ENCODE data around the gene SERPINH1. TPM values are rescaled to one million over a fixed set of nuclear protein-coding genes. Genes with fewer than 3 reads are reported as not detected.

The SERPINH1 gene
- total and polyA plus RNA-seq, 2 of the 13 experiments (the other 11 are each of a cell fraction or from before 2014, with no cell fraction given): 83.6 to 83.8 TPM

DNA sequence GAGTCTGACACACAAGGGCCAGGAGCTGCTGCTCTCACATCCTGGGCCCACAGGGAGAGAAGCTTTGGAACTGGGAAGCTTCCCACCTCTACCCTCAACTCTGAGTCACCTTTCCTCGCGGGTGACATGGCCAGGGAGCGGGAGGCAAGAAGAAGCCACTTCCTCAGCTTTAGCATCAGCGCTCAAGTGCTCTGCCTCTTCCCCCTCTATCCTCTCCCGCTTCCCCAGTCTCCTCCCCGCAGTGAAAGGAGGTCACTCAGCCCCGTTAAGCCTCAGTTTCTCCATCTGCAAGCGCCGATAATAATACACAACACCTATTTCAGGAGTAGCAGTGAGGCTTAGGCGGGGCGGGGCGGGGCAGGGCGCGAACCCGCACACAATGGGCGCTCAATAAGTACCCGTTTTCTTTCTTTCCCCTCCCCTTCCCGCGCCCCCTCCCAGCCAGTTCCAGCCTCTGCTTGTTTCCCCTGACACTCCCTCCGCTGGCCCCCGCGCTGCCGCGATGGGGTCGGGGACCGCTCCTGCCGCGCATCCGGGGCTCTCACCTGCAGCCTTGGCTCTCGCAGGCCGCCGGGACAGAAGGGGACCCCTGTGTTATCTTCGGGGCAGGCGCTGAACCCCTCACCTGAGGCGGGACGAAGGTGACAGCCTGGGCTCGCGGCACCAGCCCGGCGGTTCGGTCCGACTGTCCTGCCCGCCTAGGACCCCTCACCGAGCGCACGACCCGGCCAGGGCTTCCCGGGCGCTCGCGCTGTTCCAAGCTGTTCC, 37.2 kb upstream of the SERPINH1 start (continued):
- TF ChIP-seq, protein P1, sequence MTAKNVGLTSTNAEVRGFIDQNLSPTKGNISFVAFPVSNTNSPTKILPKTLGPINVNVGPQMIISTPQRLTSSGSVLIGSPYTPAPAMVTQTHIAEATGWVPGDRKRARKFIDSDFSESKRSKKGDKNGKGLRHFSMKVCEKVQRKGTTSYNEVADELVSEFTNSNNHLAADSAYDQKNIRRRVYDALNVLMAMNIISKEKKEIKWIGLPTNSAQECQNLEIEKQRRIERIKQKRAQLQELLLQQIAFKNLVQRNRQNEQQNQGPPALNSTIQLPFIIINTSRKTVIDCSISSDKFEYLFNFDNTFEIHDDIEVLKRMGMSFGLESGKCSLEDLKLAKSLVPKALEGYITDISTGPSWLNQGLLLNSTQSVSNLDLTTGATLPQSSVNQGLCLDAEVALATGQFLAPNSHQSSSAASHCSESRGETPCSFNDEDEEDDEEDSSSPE (CRISPR knock-in tag; IDR thresholded peaks at IDR 0.05): no peak
- TF ChIP-seq, protein P2, sequence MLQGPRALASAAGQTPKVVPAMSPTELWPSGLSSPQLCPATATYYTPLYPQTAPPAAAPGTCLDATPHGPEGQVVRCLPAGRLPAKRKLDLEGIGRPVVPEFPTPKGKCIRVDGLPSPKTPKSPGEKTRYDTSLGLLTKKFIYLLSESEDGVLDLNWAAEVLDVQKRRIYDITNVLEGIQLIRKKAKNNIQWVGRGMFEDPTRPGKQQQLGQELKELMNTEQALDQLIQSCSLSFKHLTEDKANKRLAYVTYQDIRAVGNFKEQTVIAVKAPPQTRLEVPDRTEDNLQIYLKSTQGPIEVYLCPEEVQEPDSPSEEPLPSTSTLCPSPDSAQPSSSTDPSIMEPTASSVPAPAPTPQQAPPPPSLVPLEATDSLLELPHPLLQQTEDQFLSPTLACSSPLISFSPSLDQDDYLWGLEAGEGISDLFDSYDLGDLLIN (CRISPR knock-in tag; IDR thresholded peaks at IDR 0.05; ENCODE audit: borderline replicate concordance): no peak
- TF ChIP-seq, protein P3, sequence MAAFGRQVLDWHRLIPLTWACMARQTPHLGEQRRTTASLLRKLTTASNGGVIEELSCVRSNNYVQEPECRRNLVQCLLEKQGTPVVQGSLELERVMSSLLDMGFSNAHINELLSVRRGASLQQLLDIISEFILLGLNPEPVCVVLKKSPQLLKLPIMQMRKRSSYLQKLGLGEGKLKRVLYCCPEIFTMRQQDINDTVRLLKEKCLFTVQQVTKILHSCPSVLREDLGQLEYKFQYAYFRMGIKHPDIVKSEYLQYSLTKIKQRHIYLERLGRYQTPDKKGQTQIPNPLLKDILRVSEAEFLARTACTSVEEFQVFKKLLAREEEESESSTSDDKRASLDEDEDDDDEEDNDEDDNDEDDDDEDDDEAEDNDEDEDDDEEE (CRISPR knock-in tag; IDR thresholded peaks at IDR 0.05): no peak
- TF ChIP-seq SOX6 (IDR thresholded peaks at IDR 0.05) (no peak), SOX6 (CRISPR knock-in tag; IDR thresholded peaks at IDR 0.05) (peak; percentile 57; the same call in 1 of the 2 replicates), MYC (CRISPR knock-in tag; IDR thresholded peaks at IDR 0.05; ENCODE audit: borderline replicate concordance) (0 out of 2 replicates have a peak, but pooled peaks have one; percentile 42), GATA4 (IDR thresholded peaks at IDR 0.05; ENCODE audit: borderline replicate concordance, low read depth) (no peak), ZNF616 (CRISPR knock-in tag; IDR thresholded peaks at IDR 0.05; ENCODE audit: low read depth) (no peak), RFXAP (CRISPR knock-in tag; IDR thresholded peaks at IDR 0.05; ENCODE audit: borderline replicate concordance) (no peak), ZNF563 (CRISPR knock-in tag; IDR thresholded peaks at IDR 0.05) (peak; percentile 72), PHF21A (CRISPR knock-in tag; IDR thresholded peaks at IDR 0.05) (no peak), ZNF121 (CRISPR knock-in tag; IDR thresholded peaks at IDR 0.05) (no peak), KLF12 (CRISPR knock-in tag; IDR thresholded peaks at IDR 0.05; ENCODE audit: borderline replicate concordance) (no peak; the same call in 1 of the 2 replicates), SMAD9 (CRISPR knock-in tag; IDR thresholded peaks at IDR 0.05) (peak; percentile 18; the same call in 1 of the 2 replicates), ZNF780A (CRISPR knock-in tag; IDR thresholded peaks at IDR 0.05) (no peak), ZNF282 (IDR thresholded peaks at IDR 0.05; ENCODE audit: partially characterized antibody) (no peak), DMAP1 (CRISPR knock-in tag; IDR thresholded peaks at IDR 0.05) (peak; percentile 47; the same call in 1 of the 2 replicates), TRIM24 (CRISPR knock-in tag; IDR thresholded peaks at IDR 0.05) (no peak)
- TF ChIP-seq, protein P4, sequence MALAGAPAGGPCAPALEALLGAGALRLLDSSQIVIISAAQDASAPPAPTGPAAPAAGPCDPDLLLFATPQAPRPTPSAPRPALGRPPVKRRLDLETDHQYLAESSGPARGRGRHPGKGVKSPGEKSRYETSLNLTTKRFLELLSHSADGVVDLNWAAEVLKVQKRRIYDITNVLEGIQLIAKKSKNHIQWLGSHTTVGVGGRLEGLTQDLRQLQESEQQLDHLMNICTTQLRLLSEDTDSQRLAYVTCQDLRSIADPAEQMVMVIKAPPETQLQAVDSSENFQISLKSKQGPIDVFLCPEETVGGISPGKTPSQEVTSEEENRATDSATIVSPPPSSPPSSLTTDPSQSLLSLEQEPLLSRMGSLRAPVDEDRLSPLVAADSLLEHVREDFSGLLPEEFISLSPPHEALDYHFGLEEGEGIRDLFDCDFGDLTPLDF (CRISPR knock-in tag; IDR thresholded peaks at IDR 0.05): peak; percentile 38; the same call in 1 of the 2 replicates
- TF ChIP-seq, protein P5, sequence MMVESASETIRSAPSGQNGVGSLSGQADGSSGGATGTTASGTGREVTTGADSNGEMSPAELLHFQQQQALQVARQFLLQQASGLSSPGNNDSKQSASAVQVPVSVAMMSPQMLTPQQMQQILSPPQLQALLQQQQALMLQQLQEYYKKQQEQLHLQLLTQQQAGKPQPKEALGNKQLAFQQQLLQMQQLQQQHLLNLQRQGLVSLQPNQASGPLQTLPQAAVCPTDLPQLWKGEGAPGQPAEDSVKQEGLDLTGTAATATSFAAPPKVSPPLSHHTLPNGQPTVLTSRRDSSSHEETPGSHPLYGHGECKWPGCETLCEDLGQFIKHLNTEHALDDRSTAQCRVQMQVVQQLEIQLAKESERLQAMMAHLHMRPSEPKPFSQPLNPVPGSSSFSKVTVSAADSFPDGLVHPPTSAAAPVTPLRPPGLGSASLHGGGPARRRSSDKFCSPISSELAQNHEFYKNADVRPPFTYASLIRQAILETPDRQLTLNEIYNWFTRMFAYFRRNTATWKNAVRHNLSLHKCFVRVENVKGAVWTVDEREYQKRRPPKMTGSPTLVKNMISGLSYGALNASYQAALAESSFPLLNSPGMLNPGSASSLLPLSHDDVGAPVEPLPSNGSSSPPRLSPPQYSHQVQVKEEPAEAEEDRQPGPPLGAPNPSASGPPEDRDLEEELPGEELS (CRISPR knock-in tag; IDR thresholded peaks at IDR 0.05): 0 out of 2 replicates have a peak, but pooled peaks have one; percentile 14
- TF ChIP-seq, protein P6, sequence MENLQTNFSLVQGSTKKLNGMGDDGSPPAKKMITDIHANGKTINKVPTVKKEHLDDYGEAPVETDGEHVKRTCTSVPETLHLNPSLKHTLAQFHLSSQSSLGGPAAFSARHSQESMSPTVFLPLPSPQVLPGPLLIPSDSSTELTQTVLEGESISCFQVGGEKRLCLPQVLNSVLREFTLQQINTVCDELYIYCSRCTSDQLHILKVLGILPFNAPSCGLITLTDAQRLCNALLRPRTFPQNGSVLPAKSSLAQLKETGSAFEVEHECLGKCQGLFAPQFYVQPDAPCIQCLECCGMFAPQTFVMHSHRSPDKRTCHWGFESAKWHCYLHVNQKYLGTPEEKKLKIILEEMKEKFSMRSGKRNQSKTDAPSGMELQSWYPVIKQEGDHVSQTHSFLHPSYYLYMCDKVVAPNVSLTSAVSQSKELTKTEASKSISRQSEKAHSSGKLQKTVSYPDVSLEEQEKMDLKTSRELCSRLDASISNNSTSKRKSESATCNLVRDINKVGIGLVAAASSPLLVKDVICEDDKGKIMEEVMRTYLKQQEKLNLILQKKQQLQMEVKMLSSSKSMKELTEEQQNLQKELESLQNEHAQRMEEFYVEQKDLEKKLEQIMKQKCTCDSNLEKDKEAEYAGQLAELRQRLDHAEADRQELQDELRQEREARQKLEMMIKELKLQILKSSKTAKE (CRISPR knock-in tag; IDR thresholded peaks at IDR 0.05; ENCODE audit: borderline replicate concordance): peak; percentile 15; the same call in 1 of the 2 replicates

Data from HepG2 (cell line).